ENCODE data around the gene KAT8.
"Not testable (repeated sequence)": the region's sequence is repeated elsewhere in the genome, so short reads cannot be mapped to it uniquely, and the experiment has no call there.

KAT8 gene

DNA sequence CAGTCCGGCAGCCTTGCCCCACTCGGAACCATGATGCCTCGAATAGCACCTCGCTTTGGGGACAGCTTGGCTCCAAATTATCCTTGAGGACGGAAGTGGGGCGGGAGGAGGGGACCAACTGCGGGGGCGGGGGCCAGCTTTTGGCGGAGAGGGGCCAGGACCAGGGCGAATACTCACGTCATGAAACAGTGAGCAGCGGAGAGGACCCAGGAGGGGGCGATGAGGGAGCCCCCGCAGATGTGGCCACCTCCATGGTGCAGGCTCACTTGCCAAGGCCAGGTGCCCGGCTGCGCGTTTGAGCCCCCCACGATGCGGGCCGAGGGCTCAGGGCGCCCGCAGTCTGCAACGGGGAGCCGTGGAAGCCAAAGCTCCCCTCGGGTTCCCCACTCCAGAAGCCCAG, 31.4 kb downstream of the KAT8 start:
- no peak for DNase-seq (ENCODE audit: low spot score)

DNA sequence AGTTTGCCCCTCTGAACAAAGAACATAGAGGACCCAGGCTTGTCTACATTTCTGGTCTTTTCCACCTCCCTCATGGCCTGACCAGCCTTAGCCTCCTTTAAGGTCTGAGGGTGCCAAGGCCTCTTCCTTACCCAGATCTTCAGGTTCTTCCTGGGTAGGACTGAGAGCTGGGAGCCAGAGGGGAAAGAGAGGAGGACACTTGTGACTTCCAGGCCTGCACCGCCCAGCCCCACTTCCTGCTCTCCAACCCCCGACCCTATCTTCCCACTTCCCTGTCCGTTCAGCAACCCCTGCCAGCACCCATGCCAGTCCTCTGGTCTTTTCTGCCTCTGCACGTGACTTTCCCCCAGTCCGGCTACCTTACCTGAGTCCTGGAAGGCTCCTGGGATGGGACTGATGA, 31.9 kb downstream of the KAT8 start:
- no peak for DNase-seq (ENCODE audit: low spot score)

DNA sequence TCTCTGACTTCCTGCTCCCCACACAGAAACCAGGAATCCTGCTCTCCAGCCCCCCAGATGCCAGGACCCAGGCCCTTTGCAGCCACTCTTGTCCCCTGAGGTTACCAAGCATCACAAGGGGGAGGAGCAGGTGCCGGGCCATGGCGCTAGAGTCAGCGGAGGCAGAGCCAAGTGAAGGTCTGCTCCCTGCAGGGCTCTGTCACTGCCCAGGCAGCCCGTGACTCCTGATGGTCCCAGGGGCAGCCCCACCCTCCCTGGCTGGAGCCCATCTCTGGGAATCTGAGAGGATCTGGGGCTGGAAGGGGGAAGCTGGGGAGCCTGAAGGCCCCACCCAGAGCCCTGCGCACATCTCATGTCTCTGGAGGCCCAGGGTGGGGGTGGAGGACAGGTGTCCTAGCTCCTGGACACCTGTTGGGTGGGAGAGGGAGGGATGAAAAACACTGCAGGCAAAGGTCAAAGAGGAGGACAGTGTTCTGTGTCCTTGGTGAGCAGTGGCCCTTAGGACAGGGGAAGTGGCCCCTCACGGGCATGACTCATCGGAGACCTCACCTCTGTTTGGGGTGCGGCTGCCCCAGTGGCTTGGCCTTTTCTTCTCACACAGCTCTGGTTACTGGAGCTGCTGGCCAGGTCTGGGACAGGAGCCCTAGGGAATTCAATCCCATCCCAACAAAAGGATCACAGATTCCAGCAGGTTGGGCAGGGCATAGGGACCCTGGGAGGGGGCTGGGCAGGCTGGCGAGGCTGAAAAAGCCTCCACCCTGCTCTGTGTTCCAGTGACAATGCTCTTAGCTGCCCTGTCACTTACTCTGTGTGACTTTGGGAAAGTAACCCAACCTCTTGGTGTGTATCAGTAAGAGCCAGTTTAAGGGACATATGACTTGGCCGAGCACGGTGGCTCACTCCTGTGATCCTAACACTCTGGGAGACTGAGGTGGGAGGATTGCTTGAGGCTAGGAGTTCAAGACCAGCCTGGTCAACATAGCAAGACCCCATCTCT, 32.7 kb downstream of the KAT8 start, which contains the start of gene PRSS36:
Gene PRSS36 (minus strand): TSS at position 173 of the 997 bp plus-strand sequence. CDS start 31 bp downstream, at position 142.
- DNase-seq (ENCODE audit: low spot score) = no peak

DNA sequence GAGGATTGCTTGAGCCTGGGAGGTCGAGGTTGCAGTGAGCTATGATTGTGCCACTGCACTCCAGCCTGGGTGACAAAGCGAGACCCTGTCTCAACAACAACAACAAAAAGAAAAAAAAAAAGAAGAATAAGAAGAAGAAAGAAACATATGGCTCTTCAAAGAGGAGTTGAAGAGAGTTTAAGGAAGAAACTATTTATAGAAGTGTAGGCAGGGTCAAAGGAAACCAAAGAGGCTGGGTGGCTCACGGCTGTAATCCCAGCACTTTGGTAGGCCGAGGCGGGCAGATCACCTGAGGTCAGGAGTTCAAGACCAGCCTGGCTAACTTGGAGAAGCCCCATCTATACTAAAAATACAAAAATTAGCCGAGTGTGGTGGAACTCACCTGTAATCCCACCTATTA, 33.5 kb downstream of the KAT8 start:
- not testable (repeated sequence) for DNase-seq (ENCODE audit: low spot score)

DNA sequence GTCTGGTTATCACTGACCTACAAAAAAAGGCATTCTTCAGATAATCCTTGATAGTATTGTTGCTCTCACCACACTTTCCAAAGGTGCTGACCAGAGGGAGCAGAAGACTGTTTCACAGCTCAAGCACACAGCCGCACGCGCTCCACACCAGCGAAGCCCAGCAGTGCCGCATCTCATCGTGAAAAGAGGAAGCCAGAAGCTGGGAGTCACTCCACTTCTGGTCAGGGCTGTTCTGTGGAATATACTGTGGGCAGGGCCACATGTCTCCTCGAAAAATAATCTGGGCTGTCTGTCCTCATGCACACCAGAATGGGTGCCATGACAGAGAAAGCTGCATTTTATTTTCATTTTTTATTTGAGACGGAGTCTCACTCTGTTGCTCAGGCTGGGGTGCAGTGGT, 39.7 kb downstream of the KAT8 start:
- DNase-seq (ENCODE audit: low spot score) = peak; percentile 47

DNA sequence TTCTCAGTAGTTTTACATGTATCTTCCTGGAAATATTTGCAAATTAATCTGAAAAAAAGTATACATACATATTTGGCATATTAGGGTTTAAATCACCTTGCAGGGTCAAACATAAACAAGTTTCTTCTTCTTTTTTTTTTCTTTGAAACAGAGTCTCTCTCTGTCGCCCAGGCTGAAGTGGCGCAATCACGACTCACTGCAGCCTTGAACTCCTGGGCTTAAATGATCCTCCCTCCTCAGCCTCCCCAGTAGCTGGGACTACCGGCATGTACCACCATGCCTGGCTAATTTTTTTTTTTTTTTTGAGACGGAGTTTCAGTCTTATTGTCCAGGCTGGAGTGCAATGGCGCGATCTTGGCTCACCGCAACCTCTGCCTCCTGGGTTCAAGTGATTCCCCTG, 49.9 kb downstream of the KAT8 start:
- DNase-seq (ENCODE audit: low spot score) = no peak

DNA sequence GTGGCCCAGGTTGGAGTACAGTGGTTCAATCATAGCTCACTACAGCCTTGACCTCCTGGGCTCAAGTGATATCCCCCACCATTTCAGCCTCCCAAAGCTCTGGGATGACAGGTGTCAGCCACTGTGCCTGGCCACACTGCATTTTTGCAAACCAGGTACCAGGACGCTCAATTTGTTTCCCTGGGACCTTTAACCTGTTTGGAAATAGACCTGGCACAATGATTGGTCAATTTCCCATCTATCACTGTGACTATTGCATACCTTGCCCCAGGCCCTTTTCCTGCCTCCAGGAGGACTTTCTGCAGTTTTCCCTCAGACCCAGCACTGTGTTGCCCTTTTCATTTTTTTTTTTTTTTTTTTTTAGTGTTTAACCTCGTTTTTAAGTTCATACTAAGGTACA, 51.4 kb downstream of the KAT8 start:
- no peak for DNase-seq (ENCODE audit: low spot score)

DNA sequence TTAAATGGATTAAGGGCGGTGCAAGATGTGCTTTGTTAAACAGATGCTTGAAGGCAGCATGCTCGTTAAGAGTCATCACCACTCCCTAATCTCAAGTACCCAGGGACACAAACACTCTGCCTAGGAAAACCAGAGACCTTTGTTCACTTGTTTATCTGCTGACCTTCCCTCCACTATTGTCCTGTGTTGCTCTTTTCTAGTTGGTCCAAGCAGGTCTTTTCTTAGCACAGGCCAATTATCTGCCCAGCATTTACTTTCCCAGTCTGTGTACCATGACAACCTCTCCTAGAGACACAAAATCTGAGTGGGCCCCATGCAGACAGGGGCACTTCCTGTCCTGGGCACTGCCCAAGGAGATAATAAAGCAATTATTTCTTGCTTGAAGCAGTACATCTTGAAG, 52.6 kb downstream of the KAT8 start:
- not testable (repeated sequence) for DNase-seq (ENCODE audit: low spot score)

DNA sequence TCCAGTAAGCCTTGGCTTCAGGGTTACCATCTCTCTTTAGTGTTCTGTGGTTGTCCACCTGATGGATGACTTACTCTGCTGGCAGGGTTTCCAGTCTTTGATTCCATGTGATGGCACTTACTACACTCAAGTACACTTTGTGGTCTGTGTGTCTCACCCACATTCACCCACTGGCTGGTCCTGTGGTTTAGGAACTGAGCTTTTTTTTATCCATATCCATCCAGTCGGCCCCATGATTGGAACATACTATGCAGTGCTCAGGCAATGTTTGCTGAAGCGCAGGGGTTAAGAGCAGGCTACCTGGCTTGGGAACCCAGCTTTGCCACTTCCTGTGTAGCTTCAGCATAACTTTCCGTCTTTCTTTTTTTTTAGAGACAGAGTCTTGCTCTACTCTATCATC, 59.7 kb downstream of the KAT8 start:
- DNase-seq (ENCODE audit: low spot score) = no peak

DNA sequence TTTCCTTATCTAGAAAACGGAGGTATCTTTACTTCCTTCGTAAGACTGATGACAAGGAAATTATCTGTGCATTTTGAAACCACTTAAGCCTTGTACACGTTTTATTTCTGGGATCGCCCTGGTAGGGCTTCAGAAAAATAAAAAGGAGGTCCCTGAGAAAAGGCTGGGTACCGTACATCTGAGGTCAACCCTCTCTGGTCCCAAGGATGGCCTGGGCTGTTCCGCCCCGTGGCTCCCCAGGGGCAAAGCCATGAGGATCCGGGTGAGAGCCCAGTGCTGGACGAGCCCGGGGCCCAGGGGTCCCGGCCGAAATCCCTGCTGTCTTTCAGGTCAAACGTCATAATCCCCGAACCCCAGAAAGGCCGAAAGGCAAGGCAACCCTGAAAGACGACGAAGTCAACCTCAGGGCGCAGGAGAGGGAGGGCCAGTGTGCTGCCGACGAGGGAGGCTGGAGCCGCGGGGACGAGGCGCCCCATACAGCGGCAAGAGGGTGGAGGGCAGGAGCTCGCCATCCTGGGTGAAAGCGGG, 61.8 kb downstream of the KAT8 start:
- no peak for DNase-seq (ENCODE audit: low spot score)

DNA sequence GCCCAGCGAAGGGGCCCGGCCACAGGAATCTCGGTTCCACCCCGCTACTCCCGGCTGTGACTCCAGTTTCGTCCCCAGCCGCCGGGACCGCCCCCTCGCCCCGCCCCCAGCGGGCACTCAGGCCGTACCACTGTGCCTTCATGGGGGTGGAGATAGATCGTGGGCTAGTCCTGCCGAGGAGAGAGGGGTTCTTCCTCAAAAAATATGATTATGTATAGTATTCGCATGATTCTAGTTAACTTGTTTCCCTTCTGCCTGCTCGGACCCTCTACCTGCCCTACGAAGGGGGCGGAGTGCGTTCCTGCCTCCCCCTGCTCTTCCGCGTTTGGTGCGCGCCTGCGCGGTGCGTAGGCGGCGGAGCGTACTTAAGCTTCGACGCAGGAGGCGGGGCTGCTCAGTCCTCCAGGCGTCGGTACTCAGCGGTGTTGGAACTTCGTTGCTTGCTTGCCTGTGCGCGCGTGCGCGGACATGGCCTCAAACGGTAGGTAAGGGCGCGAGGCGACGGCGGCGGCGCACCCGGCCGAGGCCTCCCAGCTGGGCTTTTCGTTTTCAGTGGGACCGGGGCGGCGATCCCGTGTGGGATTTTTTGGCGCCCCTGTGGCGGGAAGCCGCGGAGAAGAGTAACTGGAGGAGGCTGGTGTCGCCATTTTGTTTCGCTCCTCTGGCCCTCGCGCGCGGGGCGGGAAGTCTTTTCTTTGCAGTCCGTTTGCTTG, 62.4 kb downstream of the KAT8 start, which contains the start of gene FUS:
Gene FUS (plus strand): TSS at position 393 of the 713 bp plus-strand sequence. CDS start 76 bp downstream, at position 469.
- peak; percentile 90 for DNase-seq (ENCODE audit: low spot score)
